Astrocyte (in vitro differentiated cells and primary cell): ENCODE results near the gene FUT7.

Experiments
- EZH2 ChIP-seq: IDR thresholded peaks from 2 replicates; pipeline ENCODE4 v1.6.1; 2012; ENCODE audit warnings: mild to moderate bottlenecking, low read length, inconsistent platforms; ENCODE audit not compliant: insufficient read depth
- TF ChIP-seq, protein P1 (sequence below): IDR thresholded peaks from 2 replicates; pipeline ENCODE4 v1.5.1; 2011; ENCODE audit warnings: low read depth, mild to moderate bottlenecking, inconsistent platforms, low read length, moderate library complexity; ENCODE audit not compliant: insufficient read depth

DNA sequence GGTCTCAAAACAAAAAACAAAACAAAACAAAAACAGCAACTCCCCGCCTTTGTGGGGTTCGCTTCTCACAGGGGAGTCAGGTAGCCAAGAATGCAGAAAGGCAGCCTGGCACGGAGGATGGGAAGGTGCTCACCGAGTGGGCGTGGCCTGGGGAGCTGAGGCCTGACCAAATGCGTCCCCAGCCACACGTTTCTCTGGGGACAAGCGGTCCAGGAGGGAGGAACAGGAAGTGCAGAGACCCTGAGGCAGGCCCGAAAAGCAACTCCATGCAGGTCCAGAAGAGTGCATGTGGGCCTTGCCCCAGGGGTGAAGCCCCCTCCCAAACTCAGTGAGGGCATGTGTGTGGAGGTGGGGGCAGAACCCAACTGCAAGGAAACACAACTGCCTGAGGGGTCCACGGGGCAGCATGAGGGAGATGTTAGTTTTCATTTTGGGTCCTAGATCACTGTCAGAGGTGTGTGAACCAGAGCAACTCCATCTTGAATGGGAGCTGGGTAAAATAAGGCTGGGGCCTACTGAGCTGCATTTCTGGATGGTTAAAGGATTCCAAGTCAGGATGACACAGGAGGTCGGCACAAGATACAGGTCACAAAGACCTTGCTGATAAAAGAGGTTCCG is 42.9 kb upstream of the FUT7 start:
- TF ChIP-seq, protein P1, sequence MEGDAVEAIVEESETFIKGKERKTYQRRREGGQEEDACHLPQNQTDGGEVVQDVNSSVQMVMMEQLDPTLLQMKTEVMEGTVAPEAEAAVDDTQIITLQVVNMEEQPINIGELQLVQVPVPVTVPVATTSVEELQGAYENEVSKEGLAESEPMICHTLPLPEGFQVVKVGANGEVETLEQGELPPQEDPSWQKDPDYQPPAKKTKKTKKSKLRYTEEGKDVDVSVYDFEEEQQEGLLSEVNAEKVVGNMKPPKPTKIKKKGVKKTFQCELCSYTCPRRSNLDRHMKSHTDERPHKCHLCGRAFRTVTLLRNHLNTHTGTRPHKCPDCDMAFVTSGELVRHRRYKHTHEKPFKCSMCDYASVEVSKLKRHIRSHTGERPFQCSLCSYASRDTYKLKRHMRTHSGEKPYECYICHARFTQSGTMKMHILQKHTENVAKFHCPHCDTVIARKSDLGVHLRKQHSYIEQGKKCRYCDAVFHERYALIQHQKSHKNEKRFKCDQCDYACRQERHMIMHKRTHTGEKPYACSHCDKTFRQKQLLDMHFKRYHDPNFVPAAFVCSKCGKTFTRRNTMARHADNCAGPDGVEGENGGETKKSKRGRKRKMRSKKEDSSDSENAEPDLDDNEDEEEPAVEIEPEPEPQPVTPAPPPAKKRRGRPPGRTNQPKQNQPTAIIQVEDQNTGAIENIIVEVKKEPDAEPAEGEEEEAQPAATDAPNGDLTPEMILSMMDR = no peak
- no peak for TF ChIP-seq EZH2
